Neural cell (in vitro differentiated cells): ENCODE data around the gene UPB1.

Experiments
- EP300 ChIP-seq: fragments of 450-650 bp; conservative IDR thresholded peaks from 2 replicates; pipeline ENCODE4 v1.6.1; 2014; ENCODE audit warnings: antibody characterized with exemption, mild to moderate bottlenecking, moderate library complexity; ENCODE audit not compliant: poor library complexity, severe bottlenecking
- EZH2 ChIP-seq: fragments of 200-600, 300-800 bp; shearing (Covaris generic), sonication (generic); IDR thresholded peaks from 2 replicates; pipeline ENCODE4 v1.6.1; 2014; ENCODE audit warnings: antibody characterized with exemption, low read length, borderline replicate concordance, mild to moderate bottlenecking; ENCODE audit not compliant: insufficient read depth, poor library complexity, severe bottlenecking
- POLR2AphosphoS5 ChIP-seq: IDR thresholded peaks from 2 replicates; pipeline ENCODE4 v1.6.1; 2012
- RAD21 ChIP-seq: fragments of 450-650 bp; conservative IDR thresholded peaks from 2 replicates; pipeline ENCODE4 v1.6.1; 2014; ENCODE audit warnings: antibody characterized with exemption, mild to moderate bottlenecking, moderate library complexity
- TAF1 ChIP-seq: IDR thresholded peaks from 2 replicates; pipeline ENCODE4 v1.6.1; 2012; ENCODE audit warnings: low read depth
- TF ChIP-seq, protein P1 (sequence below): fragments of 450-650 bp; IDR thresholded peaks from 2 replicates; pipeline ENCODE4 v1.5.1; 2014; ENCODE audit warnings: antibody characterized with exemption, mild to moderate bottlenecking, moderate library complexity; ENCODE audit not compliant: poor library complexity, severe bottlenecking

DNA sequence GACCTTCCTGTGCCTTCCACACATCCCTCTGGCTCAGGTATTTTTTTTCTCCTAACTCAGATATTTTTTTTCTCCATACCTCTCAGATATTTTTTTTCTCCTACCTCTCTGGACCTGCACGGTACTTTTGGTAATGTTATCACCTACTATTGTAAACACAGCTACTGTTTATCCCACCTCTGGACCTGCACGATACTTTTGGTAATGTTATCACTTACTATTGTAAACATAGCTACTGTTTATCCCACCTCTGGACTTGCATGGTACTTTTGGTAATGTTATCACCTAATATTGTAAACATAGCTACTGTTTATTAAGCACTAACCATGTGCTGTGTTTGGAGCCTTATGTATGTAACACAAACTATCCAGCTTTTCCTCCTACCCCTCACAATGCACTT, 12.1 kb upstream of the UPB1 start:
- TF ChIP-seq, protein P1, sequence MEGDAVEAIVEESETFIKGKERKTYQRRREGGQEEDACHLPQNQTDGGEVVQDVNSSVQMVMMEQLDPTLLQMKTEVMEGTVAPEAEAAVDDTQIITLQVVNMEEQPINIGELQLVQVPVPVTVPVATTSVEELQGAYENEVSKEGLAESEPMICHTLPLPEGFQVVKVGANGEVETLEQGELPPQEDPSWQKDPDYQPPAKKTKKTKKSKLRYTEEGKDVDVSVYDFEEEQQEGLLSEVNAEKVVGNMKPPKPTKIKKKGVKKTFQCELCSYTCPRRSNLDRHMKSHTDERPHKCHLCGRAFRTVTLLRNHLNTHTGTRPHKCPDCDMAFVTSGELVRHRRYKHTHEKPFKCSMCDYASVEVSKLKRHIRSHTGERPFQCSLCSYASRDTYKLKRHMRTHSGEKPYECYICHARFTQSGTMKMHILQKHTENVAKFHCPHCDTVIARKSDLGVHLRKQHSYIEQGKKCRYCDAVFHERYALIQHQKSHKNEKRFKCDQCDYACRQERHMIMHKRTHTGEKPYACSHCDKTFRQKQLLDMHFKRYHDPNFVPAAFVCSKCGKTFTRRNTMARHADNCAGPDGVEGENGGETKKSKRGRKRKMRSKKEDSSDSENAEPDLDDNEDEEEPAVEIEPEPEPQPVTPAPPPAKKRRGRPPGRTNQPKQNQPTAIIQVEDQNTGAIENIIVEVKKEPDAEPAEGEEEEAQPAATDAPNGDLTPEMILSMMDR = no peak
- TF ChIP-seq EZH2 = no peak
- no peak for TF ChIP-seq POLR2AphosphoS5
- TF ChIP-seq EP300 = no peak
- no peak for TF ChIP-seq RAD21
- no peak for TF ChIP-seq TAF1
